A673 (cell line): ENCODE results near the gene UBALD2.

Experiments used
- EZH2 ChIP-seq: fragments of 200-600 bp; sonication (generic); IDR thresholded peaks from 2 replicates; pipeline ENCODE4 v1.6.1; 2017; ENCODE audit warnings: borderline replicate concordance, low read depth, mild to moderate bottlenecking, mixed read lengths, antibody characterized with exemption, low read length; ENCODE audit not compliant: poor library complexity, severe bottlenecking
- TF ChIP-seq, protein P1 (sequence below): fragments of 300-800, 200-600 bp; sonication (generic); conservative IDR thresholded peaks from 2 replicates; pipeline ENCODE4 v1.5.1; 2017; ENCODE audit warnings: low read depth, mild to moderate bottlenecking, antibody characterized with exemption, low read length, moderate library complexity, mixed read lengths

DNA sequence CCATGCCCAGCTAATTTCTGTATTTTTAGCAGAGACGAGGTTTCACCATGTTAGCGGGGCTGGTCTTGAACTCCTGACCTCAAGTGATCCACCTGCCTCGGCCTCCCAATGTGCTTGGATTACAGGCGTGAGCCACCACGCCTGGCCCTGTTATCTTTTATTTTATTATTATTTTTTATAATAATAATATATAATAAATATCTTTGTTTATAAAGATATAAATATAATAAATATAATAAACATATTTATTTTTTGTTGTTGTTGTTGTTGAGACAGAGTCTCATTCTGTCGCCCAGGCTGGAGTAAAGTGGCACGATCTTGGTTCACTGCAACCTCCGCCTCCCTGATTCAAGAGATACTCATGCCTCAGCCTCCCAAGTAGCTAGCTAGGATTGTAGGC, 17.8 kb upstream of the UBALD2 start:
- TF ChIP-seq, protein P1, sequence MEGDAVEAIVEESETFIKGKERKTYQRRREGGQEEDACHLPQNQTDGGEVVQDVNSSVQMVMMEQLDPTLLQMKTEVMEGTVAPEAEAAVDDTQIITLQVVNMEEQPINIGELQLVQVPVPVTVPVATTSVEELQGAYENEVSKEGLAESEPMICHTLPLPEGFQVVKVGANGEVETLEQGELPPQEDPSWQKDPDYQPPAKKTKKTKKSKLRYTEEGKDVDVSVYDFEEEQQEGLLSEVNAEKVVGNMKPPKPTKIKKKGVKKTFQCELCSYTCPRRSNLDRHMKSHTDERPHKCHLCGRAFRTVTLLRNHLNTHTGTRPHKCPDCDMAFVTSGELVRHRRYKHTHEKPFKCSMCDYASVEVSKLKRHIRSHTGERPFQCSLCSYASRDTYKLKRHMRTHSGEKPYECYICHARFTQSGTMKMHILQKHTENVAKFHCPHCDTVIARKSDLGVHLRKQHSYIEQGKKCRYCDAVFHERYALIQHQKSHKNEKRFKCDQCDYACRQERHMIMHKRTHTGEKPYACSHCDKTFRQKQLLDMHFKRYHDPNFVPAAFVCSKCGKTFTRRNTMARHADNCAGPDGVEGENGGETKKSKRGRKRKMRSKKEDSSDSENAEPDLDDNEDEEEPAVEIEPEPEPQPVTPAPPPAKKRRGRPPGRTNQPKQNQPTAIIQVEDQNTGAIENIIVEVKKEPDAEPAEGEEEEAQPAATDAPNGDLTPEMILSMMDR: no peak
- no peak for TF ChIP-seq EZH2
